Measurements from ENCODE around the gene MAP3K9.

Gene MAP3K9

GRCh38 chr14:70821584-70822529 lies 12.5 kb upstream of the MAP3K9 start:
- DNase-seq (ENCODE audit: low read depth, low spot score), result peak; percentile 22

- no peak for DNase-seq (ENCODE audit: low read depth, low spot score)
Measured at GRCh38 chr14:70816525-70816924, 7.2 kb upstream of the MAP3K9 start.

- no peak for DNase-seq (ENCODE audit: low read depth, low spot score)
Measured at GRCh38 chr14:70814466-70814865, 5.2 kb upstream of the MAP3K9 start.

GRCh38 chr14:70812124-70812818 lies 3.0 kb upstream of the MAP3K9 start:
- DNase-seq (ENCODE audit: low read depth, low spot score), result no peak

- DNase-seq (ENCODE audit: low read depth, low spot score), result no peak
Measured at GRCh38 chr14:70811578-70811977, 2.3 kb upstream of the MAP3K9 start.

GRCh38 chr14:70811050-70811449 lies 1.7 kb upstream of the MAP3K9 start:
- DNase-seq (ENCODE audit: low read depth, low spot score), result no peak

- no peak for DNase-seq (ENCODE audit: low read depth, low spot score)
Measured at GRCh38 chr14:70810621-70811020, 1.3 kb upstream of the MAP3K9 start.

- DNase-seq (ENCODE audit: low read depth, low spot score), result no peak
Measured at GRCh38 chr14:70808416-70809224, 693 bp downstream of the MAP3K9 start.

GRCh38 chr14:70807898-70808415 lies 1.4 kb downstream of the MAP3K9 start:
- peak; percentile 35 for DNase-seq (ENCODE audit: low read depth, low spot score)

GRCh38 chr14:70804556-70805162 lies 4.7 kb downstream of the MAP3K9 start:
- DNase-seq (ENCODE audit: low read depth, low spot score), result no peak

- no peak for DNase-seq (ENCODE audit: low read depth, low spot score)
Measured at GRCh38 chr14:70803321-70804310, 5.7 kb downstream of the MAP3K9 start.

- DNase-seq (ENCODE audit: low read depth, low spot score), result no peak
Measured at GRCh38 chr14:70802379-70802778, 6.9 kb downstream of the MAP3K9 start.

- DNase-seq (ENCODE audit: low read depth, low spot score), result no peak
Measured at GRCh38 chr14:70801836-70802235, 7.5 kb downstream of the MAP3K9 start.

- DNase-seq (ENCODE audit: low read depth, low spot score), result no peak
Measured at GRCh38 chr14:70796551-70796950, 12.8 kb downstream of the MAP3K9 start.

- no peak for DNase-seq (ENCODE audit: low read depth, low spot score)
Measured at GRCh38 chr14:70794294-70794693, 15.0 kb downstream of the MAP3K9 start.

- DNase-seq (ENCODE audit: low read depth, low spot score), result no peak
Measured at GRCh38 chr14:70793637-70794036, 15.7 kb downstream of the MAP3K9 start.

- no peak for DNase-seq (ENCODE audit: low read depth, low spot score)
Measured at GRCh38 chr14:70792939-70793338, 16.4 kb downstream of the MAP3K9 start.

GRCh38 chr14:70791971-70792370 lies 17.3 kb downstream of the MAP3K9 start:
- DNase-seq (ENCODE audit: low read depth, low spot score), result no peak

GRCh38 chr14:70789961-70790360 lies 19.4 kb downstream of the MAP3K9 start:
- no peak for DNase-seq (ENCODE audit: low read depth, low spot score)

GRCh38 chr14:70789361-70789760 lies 20.0 kb downstream of the MAP3K9 start:
- no peak for DNase-seq (ENCODE audit: low read depth, low spot score)

All from activated CD4-positive, CD25-positive, alpha-beta regulatory T cell treated with anti-CD3 and anti-CD28 coated beads, Interleukin-2, amount 50 U/mL, for 16 hours (primary cell).